Skeletal muscle tissue (tissue), 4 donors: ENCODE data around the gene LAMC1. TPM values are rescaled to one million over a fixed set of nuclear protein-coding genes. Genes with fewer than 3 reads are reported as not detected.

ENCODE experiments used
- H3K27ac ChIP-seq: one replicate; pipeline ENCODE4 v1.7.0; 2013; ENCODE audit warnings: mild to moderate bottlenecking, low read depth, low read length, inconsistent platforms
- H3K27me3 ChIP-seq, 3 donors: one replicate each; pipeline ENCODE4 v1.7.0; 2013; ENCODE audit warnings: low read length in 3 of 3; ENCODE audit not compliant: control insufficient read depth in 3 of 3, insufficient read depth in 3 of 3
- H3K36me3 ChIP-seq, 3 donors: one replicate each; pipeline ENCODE4 v1.7.0; 2013; ENCODE audit warnings: low read length in 3 of 3; ENCODE audit not compliant: control insufficient read depth in 3 of 3, insufficient read depth in 3 of 3
- H3K4me1 ChIP-seq, 3 donors: one replicate each; pipeline ENCODE4 v1.7.0; 2013; ENCODE audit warnings: low read length in 3 of 3, mild to moderate bottlenecking in 3 of 3; ENCODE audit not compliant: control insufficient read depth in 3 of 3, insufficient read depth in 3 of 3
- H3K4me3 ChIP-seq, 3 donors: one replicate each; pipeline ENCODE4 v1.7.0; 2013; ENCODE audit warnings: low read length in 3 of 3
- H3K9ac ChIP-seq, 3 donors: one replicate each; pipeline ENCODE4 v1.7.0; 2013; ENCODE audit warnings: low read length in 3 of 3, mild to moderate bottlenecking in 3 of 3, moderate library complexity in 2 of 3, low read depth in 1 of 3
- H3K9me3 ChIP-seq, 3 donors: one replicate each; pipeline ENCODE4 v1.7.0; 2013; ENCODE audit warnings: low read length in 3 of 3; ENCODE audit not compliant: control insufficient read depth in 3 of 3
- total RNA-seq: library from RNA; depleted of rRNA; stranded (reverse); fragments of >200 nt; gene quantifications from one replicate; pipeline ENCODE4 v1.2.3, GENCODE V29; 2014
- donor health status: Osteomylitis.

LAMC1 gene
- total RNA-seq, 1 donor from 2014 or later: 289 TPM

- Histone ChIP-seq H3K36me3 (no peaks in the 10 kb centered on the region), H3K9ac (no peak overlapping the region), H3K4me1 (no peaks in the 10 kb centered on the region), H3K27ac (no peak overlapping the region), H3K4me3 (no peak overlapping the region), H3K27me3 (no peaks in the 10 kb centered on the region), H3K9me3 (no peaks in the 10 kb centered on the region)
These were observed 150.6 kb downstream of the LAMC1 start for GRCh38 chr1:183173828-183174227.

GRCh38 chr1:183175631-183176030 is 152.4 kb downstream of the LAMC1 start:
- Histone ChIP-seq H3K4me3 (no peak overlapping the region), H3K9me3 (no peaks in the 10 kb centered on the region), H3K27me3 (no peaks in the 10 kb centered on the region), H3K9ac (no peak overlapping the region), H3K4me1 (peaks cover 0 to 5% (median 0%) of the 10 kb centered on the region in 3 donors), H3K36me3 (no peaks in the 10 kb centered on the region), H3K27ac (no peak overlapping the region)

- Histone ChIP-seq H3K36me3 (no peaks in the 10 kb centered on the region), H3K4me1 (peaks cover 0 to 5% (median 0%) of the 10 kb centered on the region in 3 donors), H3K27me3 (no peaks in the 10 kb centered on the region), H3K4me3 (no peak overlapping the region), H3K9me3 (no peaks in the 10 kb centered on the region), H3K9ac (no peak overlapping the region), H3K27ac (no peak overlapping the region)
These were observed 155.3 kb downstream of the LAMC1 start for GRCh38 chr1:183178545-183178944.

- H3K27ac ChIP-seq: no peak overlapping the region
- no peaks in the 10 kb centered on the region for H3K9me3 ChIP-seq
- H3K4me1 ChIP-seq: peaks cover 0 to 5% (median 0%) of the 10 kb centered on the region in 3 donors
- no peaks in the 10 kb centered on the region for H3K27me3 ChIP-seq
- no peak overlapping the region for H3K9ac ChIP-seq
- H3K4me3 ChIP-seq: no peak overlapping the region
- no peaks in the 10 kb centered on the region for H3K36me3 ChIP-seq
These were observed 155.8 kb downstream of the LAMC1 start for GRCh38 chr1:183179033-183179432.

GRCh38 chr1:183180218-183180617 is 157.0 kb downstream of the LAMC1 start:
- Histone ChIP-seq H3K4me3 (peak overlapping the region in 1 of 3 donors; percentile 3), H3K27me3 (no peaks in the 10 kb centered on the region), H3K9me3 (no peaks in the 10 kb centered on the region), H3K4me1 (peaks cover 0 to 5% (median 0%) of the 10 kb centered on the region in 3 donors), H3K27ac (peak overlapping the region; percentile 34), H3K9ac (peak overlapping the region in 1 of 3 donors; percentile 13), H3K36me3 (no peaks in the 10 kb centered on the region)

GRCh38 chr1:183180634-183181056 is 157.4 kb downstream of the LAMC1 start:
- Histone ChIP-seq H3K9me3 (no peaks in the 10 kb centered on the region), H3K36me3 (no peaks in the 10 kb centered on the region), H3K9ac (no peak overlapping the region), H3K27me3 (no peaks in the 10 kb centered on the region), H3K4me1 (peaks cover 0 to 5% (median 0%) of the 10 kb centered on the region in 3 donors), H3K4me3 (no peak overlapping the region), H3K27ac (peak overlapping the region; percentile 34)

GRCh38 chr1:183185941-183186490 is 162.8 kb downstream of the LAMC1 start, which contains the start of gene LAMC2:
Gene LAMC2, plus strand, starts transcription at chr1:183186264. Its CDS starts 89 bp downstream, at chr1:183186353.
- Histone ChIP-seq H3K36me3 (no peaks in the 10 kb centered on the region), H3K9me3 (no peaks in the 10 kb centered on the region), H3K9ac (no peak within 1 kb of the TSS), H3K27ac (no peak within 1 kb of the TSS), H3K4me1 (no peaks in the 10 kb centered on the region), H3K27me3 (no peaks in the 10 kb centered on the region), H3K4me3 (no peak within 1 kb of the TSS)

- Histone ChIP-seq H3K4me1 (no peaks in the 10 kb centered on the region), H3K36me3 (no peaks in the 10 kb centered on the region), H3K27ac (no peak overlapping the region), H3K27me3 (no peaks in the 10 kb centered on the region), H3K9me3 (no peaks in the 10 kb centered on the region), H3K4me3 (no peak overlapping the region), H3K9ac (no peak overlapping the region)
These were observed 163.6 kb downstream of the LAMC1 start for GRCh38 chr1:183186841-183187240.

- Histone ChIP-seq H3K27me3 (no peaks in the 10 kb centered on the region), H3K36me3 (no peaks in the 10 kb centered on the region), H3K27ac (no peak overlapping the region), H3K9ac (no peak overlapping the region), H3K4me3 (no peak overlapping the region), H3K4me1 (no peaks in the 10 kb centered on the region), H3K9me3 (no peaks in the 10 kb centered on the region)
These were observed 165.0 kb downstream of the LAMC1 start for GRCh38 chr1:183188240-183188639.

- Histone ChIP-seq H3K4me3 (no peak overlapping the region), H3K4me1 (no peaks in the 10 kb centered on the region), H3K27me3 (no peaks in the 10 kb centered on the region), H3K36me3 (no peaks in the 10 kb centered on the region), H3K27ac (no peak overlapping the region), H3K9me3 (no peaks in the 10 kb centered on the region), H3K9ac (no peak overlapping the region)
These were observed 168.6 kb downstream of the LAMC1 start for GRCh38 chr1:183191833-183192232.
